ENCODE results near the gene TSC22D1.

DNA sequence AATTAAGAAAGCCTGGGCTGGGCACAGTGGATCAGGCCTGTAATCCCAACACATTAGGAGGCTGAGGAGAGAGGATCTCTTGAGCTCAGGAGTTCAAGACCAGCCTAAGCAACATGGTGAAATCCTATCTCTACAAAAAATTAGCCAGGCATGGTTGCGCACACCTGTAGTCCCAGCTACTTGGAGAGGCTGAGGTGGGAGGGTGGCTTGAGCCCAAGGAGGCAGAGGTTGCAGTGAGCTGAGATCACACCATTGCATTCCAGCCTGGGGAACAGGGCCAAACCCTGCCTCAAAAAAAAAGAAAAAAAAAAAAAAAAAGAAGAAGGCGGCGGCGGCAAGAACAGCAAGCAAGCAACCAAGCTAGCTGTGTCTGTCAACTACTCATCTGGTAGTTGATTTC is 26.7 kb downstream of the TSC22D1 start:
- TF ChIP-seq, protein P1, sequence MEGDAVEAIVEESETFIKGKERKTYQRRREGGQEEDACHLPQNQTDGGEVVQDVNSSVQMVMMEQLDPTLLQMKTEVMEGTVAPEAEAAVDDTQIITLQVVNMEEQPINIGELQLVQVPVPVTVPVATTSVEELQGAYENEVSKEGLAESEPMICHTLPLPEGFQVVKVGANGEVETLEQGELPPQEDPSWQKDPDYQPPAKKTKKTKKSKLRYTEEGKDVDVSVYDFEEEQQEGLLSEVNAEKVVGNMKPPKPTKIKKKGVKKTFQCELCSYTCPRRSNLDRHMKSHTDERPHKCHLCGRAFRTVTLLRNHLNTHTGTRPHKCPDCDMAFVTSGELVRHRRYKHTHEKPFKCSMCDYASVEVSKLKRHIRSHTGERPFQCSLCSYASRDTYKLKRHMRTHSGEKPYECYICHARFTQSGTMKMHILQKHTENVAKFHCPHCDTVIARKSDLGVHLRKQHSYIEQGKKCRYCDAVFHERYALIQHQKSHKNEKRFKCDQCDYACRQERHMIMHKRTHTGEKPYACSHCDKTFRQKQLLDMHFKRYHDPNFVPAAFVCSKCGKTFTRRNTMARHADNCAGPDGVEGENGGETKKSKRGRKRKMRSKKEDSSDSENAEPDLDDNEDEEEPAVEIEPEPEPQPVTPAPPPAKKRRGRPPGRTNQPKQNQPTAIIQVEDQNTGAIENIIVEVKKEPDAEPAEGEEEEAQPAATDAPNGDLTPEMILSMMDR (IDR thresholded peaks at IDR 0.05): no peak
- TF ChIP-seq POLR2A (IDR thresholded peaks at IDR 0.05): no peak
